ENCODE results near the gene SIGLEC5.
A peak's percentile ranks its signal among the peaks of the same experiment; 100 is the strongest.

Gene SIGLEC5

DNA sequence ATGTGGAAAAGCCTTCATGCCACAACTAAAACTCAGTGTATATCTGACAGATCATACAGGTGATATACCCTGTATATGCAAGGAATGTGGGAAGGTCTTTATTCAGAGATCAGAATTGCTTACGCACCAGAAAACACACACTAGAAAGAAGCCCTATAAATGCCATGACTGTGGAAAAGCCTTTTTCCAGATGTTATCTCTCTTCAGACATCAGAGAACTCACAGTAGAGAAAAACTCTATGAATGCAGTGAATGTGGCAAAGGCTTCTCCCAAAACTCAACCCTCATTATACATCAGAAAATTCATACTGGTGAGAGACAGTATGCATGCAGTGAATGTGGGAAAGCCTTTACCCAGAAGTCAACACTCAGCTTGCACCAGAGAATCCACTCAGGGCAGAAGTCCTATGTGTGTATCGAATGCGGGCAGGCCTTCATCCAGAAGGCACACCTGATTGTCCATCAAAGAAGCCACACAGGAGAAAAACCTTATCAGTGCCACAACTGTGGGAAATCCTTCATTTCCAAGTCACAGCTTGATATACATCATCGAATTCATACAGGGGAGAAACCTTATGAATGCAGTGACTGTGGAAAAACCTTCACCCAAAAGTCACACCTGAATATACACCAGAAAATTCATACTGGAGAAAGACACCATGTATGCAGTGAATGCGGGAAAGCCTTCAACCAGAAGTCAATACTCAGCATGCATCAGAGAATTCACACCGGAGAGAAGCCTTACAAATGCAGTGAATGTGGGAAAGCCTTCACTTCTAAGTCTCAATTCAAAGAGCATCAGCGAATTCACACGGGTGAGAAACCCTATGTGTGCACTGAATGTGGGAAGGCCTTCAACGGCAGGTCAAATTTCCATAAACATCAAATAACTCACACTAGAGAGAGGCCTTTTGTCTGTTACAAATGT is 42.7 kb downstream of the SIGLEC5 start:
- DNase-seq: no peak

DNA sequence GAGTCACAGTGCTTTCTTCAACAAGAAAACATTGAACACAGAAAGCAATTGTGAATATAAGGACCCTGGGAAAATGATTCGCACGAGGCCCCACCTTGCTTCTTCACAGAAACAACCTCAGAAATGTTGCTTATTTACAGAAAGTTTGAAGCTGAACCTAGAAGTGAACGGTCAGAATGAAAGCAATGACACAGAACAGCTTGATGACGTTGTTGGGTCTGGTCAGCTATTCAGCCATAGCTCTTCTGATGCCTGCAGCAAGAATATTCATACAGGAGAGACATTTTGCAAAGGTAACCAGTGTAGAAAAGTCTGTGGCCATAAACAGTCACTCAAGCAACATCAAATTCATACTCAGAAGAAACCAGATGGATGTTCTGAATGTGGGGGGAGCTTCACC is 43.4 kb downstream of the SIGLEC5 start:
- DNase-seq: no peak

DNA sequence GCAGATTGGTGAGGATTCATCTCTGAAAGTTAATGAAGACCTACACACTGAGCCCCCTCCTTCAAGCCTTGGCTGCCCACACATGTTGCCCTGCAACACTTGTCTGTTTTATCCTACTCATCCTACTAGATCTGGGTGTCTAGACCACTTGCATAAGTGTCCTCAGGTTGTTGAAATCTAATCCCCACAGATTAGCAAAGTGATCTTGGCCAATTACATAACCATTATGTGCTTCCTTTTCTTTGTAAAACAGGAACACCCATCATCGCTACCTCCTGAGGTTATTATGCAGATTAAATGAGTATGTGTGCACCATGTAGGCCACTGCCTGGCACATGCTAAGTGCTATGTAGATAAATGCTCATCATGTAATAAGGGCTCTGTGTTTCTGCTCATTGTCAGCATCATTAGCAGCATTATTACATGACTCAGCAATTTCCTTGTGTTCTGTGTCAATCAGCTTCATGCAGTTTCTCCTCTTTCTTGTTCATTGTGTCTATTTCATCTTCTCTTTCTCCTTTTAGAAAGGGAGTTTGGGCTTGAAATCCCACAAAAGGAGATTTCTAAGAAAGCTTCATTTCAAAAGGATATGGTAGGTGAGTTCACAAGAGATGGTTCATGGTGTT is 44.0 kb downstream of the SIGLEC5 start:
- DNase-seq: no peak

DNA sequence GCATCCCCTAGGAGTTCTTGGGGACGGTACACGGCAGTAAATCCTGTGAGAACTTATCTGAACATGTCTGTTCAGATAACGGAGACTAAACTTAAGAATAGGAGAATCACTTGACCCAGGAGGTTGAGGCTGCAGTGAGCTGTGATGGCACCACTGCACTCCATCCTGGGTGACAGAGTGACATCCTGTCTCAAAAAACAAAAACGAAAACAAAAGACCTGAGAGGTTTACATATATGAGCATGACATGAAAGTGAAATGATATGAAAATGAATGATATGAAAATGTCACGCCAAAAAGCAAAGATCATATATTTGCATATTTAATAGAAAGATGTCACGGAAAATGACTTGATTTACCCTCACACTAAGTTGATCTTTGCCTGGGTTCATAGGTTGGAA is 53.4 kb downstream of the SIGLEC5 start:
- DNase-seq: no peak

DNA sequence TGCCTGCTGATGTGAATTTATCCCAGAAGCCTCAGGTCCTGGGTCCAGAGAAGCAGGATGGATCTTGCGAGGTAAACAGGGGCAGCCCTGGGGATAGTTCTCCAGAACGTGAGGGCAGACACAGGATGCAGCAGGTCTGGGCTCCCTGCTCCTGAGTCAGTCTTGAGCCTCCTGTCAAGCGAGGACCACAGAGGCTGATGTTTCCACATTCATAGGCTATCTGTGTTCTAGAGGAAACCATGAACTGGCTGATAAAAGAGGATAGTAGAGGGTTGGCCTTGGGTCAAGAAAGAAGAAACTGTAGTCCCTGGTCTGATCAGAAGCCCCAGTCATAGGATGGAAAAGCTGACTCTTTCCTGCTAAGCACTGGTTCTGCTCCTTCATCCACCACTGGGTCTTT is 56.9 kb downstream of the SIGLEC5 start:
- no peak for DNase-seq

DNA sequence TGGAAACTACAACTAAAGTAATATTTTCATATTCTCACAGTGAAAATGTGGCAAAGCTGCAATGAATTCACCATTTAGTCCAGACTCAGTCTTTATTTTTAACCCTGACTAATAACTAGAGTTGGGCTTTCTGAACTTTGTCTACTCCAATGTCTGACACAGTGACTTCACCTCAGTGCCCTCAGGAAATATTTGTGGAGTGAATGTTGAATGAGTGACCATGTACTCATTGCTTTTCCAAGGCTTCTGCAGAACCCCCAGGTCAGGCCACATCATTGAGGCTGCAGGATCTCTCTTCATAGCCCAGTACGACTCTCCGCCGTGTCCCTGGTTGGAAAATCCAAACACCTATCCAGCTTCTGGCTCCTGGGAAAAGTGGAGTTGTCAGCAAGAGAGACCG is 57.3 kb downstream of the SIGLEC5 start:
- DNase-seq: no peak

DNA sequence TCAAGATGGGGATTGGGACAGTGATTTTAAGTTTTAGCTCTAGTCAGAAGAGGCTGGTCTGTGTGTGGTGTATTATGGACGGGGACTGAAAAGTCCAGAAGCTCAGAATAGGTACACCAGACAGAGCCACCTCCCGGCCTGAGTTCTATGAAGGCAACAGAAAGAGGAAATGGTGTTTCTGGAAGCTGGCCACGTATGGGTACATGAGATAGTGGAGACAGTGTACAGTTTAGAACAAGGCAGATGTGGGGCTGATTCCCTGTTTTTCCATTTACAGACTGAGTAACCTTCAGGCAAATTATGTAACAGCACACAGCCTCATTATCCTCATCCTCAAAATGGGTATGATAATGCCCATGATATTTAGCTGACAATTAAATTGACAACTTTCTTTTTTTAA is 57.8 kb downstream of the SIGLEC5 start:
- DNase-seq: no peak

DNA sequence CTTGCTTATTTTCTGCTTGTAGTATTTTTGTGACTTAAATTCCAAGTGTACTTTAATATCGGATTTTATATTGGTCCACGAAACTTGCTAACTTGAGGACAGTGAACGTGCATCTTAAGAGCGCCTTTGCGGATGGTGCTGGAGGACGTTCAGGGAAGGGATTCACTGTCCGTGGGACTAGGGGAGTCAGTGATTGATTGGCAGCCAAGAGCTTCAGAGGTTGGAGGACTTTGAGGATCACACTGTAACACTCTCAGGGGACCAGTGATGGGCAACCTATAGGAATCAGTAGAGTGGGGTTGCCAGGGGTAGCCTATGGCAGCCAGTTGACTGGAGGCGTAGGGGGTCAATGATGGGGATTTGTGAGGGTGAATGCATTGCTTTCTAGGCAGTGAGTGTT is 58.6 kb downstream of the SIGLEC5 start:
- no peak for DNase-seq

DNA sequence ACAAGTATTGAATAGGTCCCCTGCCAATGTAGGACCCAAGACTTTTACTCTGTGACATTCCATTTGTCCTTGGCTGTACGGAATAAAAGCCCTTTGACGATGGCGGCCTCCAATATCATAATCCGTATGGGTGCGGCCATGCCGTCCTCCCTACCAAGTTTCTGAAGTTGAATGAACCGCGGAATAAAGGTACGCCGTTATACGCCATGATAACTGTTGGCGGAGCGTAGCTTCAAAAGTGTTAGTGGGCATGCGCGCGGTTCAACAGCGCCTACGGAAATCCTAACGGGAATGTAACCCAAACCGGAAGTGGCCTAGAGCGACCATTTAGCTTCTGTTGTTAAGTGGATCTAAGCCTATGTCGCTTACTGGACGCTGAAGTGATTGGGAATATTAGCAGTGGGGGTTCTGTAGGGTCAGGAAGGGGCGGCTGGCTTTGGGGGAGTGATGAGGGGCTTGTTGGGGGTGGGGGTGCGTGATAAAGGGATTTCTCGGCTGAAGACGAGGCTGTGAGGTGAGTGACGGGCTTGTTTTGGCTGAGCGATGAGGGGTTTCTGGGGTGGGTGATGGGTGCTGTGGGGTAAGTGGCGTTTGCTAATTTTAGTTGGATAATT is 59.1 kb downstream of the SIGLEC5 start, which contains the start of gene ZNF175:
ZNF175 (plus strand) TSS at position 322 of the 614 bp plus-strand sequence. CDS start 2,047 bp downstream, outside the sequence.
- DNase-seq: peak; percentile 79

DNA sequence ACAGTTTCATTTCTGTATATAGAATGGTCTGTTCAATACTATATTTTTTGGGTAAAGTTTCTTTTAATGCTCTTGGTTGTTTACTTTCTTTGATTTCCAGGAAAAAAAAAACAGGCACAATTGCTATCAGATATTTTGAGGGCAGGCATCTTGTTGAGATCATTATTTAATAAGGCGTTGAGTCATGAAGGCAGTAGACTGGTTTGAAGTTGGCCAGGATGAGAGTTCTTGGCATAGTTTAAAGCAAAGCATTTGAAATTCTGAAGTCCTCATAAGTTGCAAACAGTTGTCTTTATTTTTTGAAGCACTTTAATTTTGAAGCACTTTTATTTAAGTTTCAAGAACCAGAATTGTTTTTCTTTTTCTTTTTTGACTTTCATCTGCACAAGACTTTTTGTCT is 61.7 kb downstream of the SIGLEC5 start:
- no peak for DNase-seq

DNA sequence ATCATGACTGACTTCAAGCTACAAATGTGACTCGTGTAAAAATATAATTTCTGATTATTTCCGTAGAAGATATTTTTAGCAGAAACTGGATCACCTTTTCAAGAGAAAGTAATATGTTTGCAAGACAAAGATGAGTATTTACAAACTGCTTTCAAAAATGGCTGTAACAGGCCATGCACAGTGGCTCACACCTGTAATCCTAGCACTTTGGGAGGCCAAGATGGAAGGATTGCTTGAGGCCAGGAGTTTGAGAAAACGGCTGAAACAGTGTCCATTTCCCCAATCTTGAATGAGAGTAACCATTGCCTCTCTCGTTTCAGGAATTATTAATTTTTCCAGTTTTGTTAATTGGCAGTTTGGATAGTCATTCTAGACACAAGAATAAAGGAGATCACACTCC is 62.6 kb downstream of the SIGLEC5 start:
- DNase-seq: no peak

DNA sequence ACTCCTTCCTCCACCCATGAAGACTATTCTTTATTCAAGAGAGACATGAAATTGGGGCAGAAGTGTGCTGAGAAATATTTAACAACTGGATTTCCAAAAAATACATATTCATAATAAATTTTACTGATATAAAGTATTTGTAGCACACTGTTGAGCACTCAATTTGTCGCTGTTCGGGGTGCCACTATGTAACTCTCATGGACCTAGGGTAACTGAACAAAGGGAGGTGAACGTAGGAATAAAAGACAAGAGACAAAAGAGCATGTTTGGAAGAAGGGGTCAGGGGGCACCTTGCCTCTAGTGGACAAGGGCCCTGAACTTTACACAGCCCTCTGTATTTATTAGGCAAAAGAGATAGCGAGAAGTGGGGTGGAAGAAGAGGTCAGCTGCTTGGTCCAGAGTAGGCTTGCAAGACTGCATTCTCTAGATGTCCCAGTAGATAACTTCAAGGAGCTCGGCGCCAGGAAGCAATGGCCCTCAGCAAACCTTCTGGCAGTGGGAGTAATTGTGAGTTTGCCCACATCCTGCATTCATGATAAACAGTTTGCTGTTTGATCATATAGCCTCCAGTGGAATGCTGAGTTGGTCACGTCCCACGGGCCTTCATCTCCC is 63.6 kb downstream of the SIGLEC5 start:
- no peak for DNase-seq

DNA sequence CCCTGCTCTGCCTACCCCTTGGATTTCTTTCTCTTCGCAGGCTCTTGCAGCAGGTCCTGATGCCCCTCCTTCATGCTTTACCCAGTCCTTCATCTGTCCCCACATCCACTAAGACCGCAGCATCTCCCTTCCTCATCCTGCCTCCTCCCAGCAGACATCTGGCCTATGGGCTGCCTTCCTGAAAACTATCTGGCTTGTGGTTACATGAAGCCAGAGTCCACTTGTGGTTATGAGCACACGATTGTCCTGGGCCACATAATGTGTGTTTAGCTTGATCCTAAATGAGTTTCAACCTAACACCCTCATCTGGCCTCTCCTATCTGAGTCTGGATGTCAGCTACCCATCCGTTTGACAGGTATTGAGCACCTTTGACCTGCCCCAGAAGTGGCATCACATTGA is 64.6 kb downstream of the SIGLEC5 start:
- DNase-seq: no peak

DNA sequence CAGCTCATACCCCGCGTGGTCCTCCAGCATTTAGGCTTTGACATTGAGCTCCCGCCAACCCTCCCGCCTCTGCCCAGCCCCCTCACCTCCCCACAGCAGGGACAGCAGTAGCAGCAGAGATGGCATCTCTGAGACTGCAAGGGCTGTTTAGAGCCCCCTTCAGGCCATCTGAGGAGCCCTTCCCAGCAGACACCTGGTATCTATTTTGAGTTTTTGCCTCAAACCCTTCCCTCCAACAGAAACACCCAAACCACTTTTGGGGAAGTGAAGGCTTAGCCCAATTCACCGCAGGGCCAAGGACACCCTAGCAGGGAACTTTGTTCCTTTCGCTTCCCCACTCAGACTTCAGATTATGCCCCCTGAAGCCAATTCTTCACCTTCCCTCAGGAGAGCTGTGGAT is 65.4 kb downstream of the SIGLEC5 start:
- DNase-seq: peak; percentile 51

Data from SIG-M5 (cell line).